Cerebellar nuclear complex (tissue), 1 donor: ENCODE data around the gene GCNT4.
"Not testable (repeated sequence)": the region's sequence is repeated elsewhere in the genome, so short reads cannot be mapped to it uniquely, and the experiment has no call there.

ENCODE experiments used
- DNase-seq, 2 experiments: peaks; one replicate each; lab custom pipeline; 2025; lab: John Stamatoyannopoulos, UW

The GCNT4 gene

DNA sequence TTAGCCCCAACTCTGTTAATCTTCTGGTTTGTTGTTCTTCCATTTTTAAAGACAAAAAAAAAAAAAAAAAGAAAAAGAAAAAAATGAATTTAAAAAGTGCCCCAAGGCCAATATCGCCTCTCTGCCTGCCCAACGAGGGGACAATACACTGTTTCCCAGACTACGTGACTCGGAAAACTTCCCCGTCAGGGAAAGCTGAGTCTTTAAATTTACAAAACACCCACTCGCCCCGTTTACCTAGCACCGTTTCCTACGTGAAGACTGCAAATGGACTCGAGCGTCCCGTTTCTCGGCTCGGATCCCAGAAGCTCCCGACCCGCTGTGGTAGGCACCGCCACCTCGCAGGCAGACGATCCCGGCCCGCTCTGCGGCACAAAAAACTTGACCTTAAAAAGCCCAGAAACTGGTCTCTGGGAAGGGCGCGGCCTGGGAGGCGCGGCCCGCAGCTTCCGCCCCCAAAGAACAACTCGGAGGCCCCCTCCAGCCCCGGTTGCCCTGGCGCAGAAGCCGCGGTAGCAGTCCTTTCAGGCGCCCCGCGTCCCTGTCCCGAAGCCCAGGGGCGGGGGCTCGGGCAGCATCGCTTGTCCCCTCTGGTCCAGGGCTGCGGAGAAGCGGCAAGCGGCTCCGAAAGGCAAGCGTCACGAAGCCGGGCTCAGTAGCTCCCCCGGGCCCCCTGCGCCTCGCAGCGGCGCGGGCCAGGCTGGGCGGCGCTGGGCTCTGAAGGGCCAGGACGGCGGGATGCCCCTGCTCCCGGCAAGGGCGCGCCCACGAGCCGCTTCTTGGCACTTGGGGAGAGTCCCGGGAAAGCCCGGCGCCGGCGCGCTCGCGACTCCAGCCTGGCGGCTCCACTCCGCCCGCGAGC is at the start of gene GCNT4:
Gene GCNT4, minus strand, starts transcription at position 367 of the 862 bp plus-strand sequence. CDS start 22,521 bp downstream, outside the sequence.
- DNase-seq = no peak

DNA sequence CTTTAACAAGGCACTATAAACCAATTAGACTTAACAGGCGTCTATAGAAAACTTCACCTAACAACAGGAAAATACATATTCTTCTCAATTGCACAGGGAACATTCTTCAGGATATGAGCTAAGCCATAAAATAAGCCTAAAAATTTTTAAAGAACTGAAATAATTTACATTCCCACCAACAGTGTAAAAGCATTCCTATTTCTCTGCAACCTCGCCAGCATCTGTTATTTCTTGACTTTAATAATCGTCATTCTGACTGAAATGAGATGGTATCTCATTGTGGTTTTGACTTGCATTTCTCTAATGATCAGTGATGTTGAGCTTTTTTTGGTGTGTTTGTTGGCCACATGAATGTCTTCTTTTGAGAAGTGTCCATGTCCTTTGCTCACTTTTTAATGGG is 43.6 kb upstream of the GCNT4 start:
- DNase-seq = not testable (repeated sequence)

GRCh38 chr5:75091597-75091996 is 39.2 kb upstream of the GCNT4 start:
- no peak for DNase-seq

- no peak for DNase-seq
Measured at GRCh38 chr5:75089662-75090061, 37.3 kb upstream of the GCNT4 start.

DNA sequence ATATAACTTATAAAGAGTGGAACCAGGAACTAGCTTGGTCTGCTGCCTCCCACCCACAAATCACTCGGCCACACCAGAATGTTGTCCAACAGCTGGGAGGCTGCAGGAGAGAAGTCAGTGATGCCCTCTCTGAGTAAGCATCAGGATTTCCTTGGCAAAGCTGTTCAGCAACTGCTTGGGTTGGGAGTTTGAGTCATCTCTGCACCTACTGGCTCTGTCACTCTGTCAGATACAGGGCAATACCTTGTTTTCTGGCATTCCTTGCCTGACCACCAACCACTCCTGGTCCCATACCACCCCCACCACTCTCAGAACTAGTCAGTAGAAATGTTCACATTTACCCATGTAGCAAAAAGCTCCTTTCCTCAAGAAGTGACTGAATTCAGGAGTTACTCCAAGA is 36.8 kb upstream of the GCNT4 start:
- DNase-seq = no peak

- DNase-seq = no peak
Measured at GRCh38 chr5:75088648-75089047, 36.3 kb upstream of the GCNT4 start.

GRCh38 chr5:75081510-75081909 is 29.2 kb upstream of the GCNT4 start:
- no peak for DNase-seq

DNA sequence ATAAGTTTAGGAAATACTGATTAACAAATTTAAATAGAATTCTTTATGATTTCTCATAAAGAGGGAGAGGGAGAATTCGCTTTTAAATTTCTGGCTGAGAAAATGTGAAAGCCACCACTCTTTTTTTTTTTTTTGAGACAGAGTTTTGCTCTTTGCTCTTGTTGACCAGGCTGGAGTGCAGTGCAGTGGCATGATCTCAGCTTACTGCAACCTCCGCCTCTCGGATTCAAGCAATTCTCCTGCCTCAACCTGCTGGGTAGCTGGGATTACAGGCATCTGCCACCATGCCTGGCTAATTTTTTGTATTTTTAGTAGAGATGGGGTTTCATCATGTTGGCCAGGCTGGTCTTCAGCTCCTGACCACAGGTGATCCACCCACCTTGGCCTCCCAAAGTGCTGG is 27.0 kb upstream of the GCNT4 start:
- not testable (repeated sequence) for DNase-seq

DNA sequence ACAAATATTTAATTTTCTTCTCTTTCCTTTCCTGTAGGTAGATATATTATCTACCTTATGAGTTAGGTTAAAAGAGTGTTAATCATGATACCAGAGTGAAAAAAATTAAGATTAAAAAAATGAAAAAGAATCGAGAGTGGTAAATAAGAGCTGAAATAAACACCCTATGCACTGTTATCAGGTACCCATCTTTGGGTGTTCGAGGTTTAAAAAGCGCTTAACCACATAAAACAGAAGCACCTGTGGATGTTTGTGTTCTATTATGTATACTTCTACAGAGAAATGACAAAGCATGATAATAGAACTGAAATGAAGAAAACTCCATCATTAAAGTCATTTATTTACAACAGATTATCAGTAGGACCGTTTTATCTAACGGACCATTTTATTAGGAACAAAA is 25.7 kb upstream of the GCNT4 start:
- DNase-seq = no peak

DNA sequence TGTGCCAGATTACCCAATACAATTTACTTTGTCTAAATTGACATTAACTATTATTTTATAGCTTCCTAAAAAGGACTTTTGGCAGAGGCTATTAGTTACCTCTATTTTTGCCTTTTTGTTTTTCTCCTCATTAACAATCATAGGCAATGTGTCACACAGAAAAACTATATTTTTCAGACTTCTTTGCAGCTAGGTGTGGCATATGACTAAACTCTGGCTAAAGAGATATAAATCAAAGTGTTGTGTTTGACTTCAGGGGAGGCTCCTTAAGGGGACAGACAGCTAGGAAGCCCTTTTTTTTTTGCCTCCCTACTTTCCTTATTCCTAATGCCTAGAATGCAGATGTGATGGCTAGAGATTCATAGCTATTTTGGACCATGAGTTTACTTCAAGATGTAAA is 19.7 kb upstream of the GCNT4 start:
- no peak for DNase-seq

DNA sequence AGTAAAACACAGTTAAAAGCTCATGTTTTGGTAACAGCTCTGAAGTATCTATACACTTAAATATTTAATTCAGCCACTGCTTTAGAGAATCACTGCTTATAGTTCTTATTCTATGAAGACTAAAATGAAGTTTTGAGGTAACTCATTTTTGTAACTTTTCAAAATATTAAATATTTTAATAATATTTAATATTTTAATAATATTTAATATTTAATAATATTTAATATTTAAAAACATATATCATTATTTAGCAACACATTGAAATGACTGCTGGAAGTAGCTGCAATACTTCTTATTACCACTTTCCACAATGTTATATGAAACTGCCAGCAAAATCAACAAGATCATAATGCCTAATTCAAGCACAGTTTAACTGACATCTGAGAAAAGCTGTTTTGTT is 18.7 kb upstream of the GCNT4 start:
- no peak for DNase-seq

- DNase-seq = no peak
Measured at GRCh38 chr5:75067434-75067833, 15.1 kb upstream of the GCNT4 start.

GRCh38 chr5:75062925-75063531 is 10.7 kb upstream of the GCNT4 start:
- no peak for DNase-seq

- DNase-seq = no peak
Measured at GRCh38 chr5:75059912-75060545, 7.7 kb upstream of the GCNT4 start.

DNA sequence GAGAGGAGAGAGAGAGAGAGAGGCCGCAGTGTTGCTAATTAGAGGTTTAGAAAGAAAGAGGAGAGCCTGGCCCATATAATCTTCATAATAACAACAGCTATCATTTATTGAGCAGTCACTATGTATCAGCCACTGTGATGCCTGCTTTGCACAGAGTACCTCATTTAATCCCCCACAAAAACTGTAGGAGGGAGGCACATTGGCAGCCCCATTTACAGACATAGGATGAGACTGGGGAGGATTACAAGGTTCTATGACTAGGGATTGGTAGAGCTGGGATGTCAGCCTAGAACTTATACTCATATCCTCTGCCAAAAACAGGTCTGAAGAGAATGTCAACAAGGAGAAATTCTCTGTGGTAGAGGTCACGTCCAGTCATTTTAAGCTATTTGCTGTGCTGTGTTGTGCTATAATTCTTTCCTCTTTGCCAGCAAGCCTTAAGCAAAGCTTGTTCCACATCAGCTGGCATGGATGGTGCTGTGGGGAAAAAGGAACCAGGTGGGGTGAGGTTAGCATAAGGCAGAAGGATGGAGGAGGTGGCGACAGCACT is 6.7 kb upstream of the GCNT4 start:
- no peak for DNase-seq

DNA sequence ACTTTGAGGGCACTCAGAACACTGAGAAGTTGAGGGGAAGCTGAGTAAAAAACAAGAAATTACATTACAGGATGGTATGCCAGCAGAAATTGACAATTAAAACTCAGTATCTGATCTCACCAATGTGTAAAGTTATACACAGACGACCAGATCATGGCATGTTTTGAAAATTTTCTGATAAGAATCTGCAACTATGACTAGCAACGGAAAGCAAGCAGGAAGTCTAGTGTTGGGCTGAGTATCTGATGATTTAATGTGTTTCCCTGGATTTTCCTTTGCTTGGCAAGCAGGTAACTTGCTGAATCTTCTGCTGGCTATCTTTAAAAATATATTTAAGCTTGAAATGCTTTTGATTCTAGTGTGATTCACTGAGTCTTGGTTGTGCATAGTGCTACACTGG is 5.2 kb upstream of the GCNT4 start:
- DNase-seq = no peak

- no peak for DNase-seq
Measured at GRCh38 chr5:75055727-75056144, 3.4 kb upstream of the GCNT4 start.

DNA sequence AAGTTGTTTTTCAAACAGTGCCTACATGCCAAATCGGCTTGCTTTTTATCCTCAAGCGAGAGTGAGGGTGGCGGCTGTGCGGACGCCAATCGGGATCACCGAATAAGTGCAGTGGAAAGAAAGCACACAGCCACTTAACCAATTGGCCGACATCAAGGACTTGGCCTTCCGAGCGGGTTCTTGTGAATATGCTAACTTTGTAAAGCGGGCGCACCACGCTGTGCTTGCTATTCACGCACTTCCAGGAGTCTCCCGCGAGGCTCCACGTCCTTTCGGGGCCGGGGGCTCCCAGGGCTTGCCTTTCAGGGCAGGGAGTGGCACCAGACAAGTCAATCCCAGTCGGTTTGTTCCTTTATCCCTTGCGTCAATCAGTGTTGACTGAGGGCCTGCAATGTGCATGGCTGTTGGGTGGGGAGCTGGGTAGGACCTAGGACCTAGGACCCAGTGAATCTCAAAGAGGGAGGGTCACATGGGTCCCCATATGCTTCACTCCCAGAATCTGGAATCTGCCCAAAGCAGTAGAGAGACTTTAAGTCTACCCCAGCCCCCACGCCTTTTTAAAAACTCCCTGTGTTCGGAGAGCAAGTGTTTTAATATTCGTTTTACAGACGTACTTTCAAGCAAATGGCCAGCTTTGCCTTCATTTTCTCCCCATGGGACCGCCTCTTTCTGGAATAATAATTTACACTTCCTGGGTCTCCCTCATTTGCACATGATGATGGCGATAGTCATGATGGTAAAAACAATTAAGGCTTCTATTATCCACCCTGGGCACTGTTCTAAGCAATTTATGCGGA is 2.0 kb upstream of the GCNT4 start:
- no peak for DNase-seq

DNA sequence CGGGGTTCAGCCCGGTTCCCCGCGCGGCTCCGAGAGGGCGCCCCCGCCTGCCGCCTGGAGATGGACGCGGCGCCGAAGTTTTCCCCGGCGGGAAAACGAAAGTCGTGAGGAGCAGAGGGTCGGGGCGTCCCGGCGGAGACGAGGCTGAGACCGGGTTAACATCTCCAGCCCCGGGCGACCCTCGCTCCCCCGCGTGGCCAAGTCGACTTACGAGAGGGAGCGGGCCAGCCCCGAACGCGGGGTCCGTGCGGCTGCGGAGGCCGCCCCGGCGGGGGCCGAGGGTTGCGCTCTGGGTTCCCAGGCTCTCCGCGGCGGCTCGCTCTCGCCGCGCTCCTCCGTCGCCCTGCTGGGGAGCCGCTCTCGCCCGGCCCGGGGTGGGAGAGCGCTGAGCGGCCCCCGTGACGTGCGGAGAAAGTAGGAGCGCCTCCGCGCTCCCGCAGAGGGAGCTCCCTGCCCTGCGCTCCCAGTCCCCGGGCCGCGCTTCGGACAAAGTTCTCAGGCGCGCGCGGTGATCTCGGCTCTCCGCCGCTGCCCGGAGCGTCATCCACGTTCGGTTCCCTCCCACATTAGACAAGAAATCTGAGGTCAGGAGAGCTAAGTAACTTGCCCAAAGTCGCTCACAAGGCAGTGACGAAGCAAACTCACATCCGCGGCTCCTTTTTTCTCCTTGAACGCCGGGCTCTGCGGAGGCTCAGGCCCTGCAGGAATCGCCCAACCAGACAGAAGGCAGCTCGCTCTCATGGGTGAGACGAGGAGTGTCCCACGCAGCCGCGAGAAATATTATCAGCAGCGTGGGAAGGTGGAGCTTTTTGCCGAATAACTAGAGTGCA is 1.2 kb upstream of the GCNT4 start:
- DNase-seq = no peak

DNA sequence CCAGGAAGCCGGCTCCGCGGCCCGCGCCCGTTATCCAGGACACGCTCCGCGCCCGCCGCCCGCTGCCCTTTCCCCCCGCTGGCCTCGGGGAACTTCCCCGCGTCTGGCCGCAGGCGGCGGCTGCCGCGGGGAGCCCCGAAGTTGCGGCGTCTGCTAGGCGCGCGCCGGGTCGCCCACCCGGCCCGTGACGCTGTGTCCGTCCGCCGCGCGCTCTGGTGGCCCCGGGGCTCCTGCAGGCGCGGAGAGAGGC is 621 bp upstream of the GCNT4 start:
- DNase-seq = no peak

DNA sequence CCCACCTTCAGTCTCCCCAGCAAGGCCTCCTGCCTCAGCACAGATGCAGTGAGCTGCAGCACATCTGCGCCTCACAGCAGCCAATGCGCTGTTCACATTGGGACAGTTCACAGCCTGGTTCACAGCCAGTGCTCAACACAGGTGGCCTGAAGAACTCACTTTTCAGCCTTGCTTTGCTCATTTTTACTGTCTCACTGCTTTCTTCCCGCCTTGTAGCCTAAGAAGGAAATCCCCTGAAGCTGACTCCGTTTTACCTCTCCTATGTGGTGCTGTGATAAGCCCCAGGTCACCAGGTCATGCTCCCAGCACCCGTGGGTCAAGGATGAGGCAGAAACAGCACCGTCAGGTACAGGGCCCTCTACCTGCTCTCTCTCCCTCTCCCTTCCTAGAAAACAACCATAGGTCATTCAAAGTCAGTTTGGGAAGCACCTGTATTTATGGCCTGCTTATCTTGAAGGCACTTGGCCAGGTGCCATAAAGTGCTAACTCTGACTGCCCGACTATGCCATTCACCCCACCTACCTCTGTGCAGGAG is 1.1 kb downstream of the GCNT4 start:
- DNase-seq = no peak
